ENCODE measurements around the gene SLC39A11.

- TF ChIP-seq FOXK2 (IDR thresholded peaks at IDR 0.05) (no peak), SP1 (IDR thresholded peaks at IDR 0.05) (no peak), PKNOX1 (IDR thresholded peaks at IDR 0.05) (no peak), FOXA1 (IDR thresholded peaks at IDR 0.05) (no peak)
Measured at GRCh38 chr17:72651988-72652387, 440.5 kb downstream of the SLC39A11 start.
